Esophagus (tissue), 2 donors: ENCODE measurements around the gene DZIP1L. TPM values are rescaled to one million over a fixed set of nuclear protein-coding genes. Genes with fewer than 3 reads are reported as not detected.
"Not testable (repeated sequence)": the region's sequence is repeated elsewhere in the genome, so short reads cannot be mapped to it uniquely, and the experiment has no call there.

Experiments used
- H3K27ac ChIP-seq, 2 donors: one replicate each; pipeline ENCODE4 v1.5.1; 2013; ENCODE audit warnings: low read depth in 2 of 2, mild to moderate bottlenecking in 2 of 2, inconsistent platforms in 1 of 2, low read length in 1 of 2, moderate library complexity in 1 of 2
- H3K27me3 ChIP-seq, 2 donors: one replicate each; pipeline ENCODE4 v1.6.1; 2013; ENCODE audit warnings: low read length in 2 of 2, control low read depth in 1 of 2, mild to moderate bottlenecking in 1 of 2; ENCODE audit not compliant: insufficient read depth in 2 of 2, control insufficient read depth in 1 of 2
- H3K36me3 ChIP-seq, 2 donors: one replicate each; pipeline ENCODE4 v1.6.1; 2013; ENCODE audit warnings: low read length in 1 of 2; ENCODE audit not compliant: control insufficient read depth in 2 of 2, insufficient read depth in 2 of 2
- H3K4me1 ChIP-seq, 2 donors: one replicate each; pipeline ENCODE4 v1.6.1; 2013; ENCODE audit warnings: low read length in 1 of 2; ENCODE audit not compliant: control insufficient read depth in 2 of 2, insufficient read depth in 2 of 2
- H3K4me3 ChIP-seq, 2 donors: one replicate each; pipeline ENCODE4 v1.5.1; 2013; ENCODE audit warnings: low read length in 2 of 2, mild to moderate bottlenecking in 2 of 2, low read depth in 1 of 2, moderate library complexity in 1 of 2
- H3K9me3 ChIP-seq, 2 donors: one replicate each; pipeline ENCODE4 v1.6.1; 2013; ENCODE audit warnings: mild to moderate bottlenecking in 2 of 2, low read depth in 1 of 2, low read length in 1 of 2, moderate library complexity in 1 of 2; ENCODE audit not compliant: control insufficient read depth in 2 of 2, insufficient read depth in 1 of 2
- WGBS, 2 donors: extraction: QIAGEN DNeasy Blood & Tissue Kit; methylation state at CpG; one replicate each; pipeline ENCODE4 v1.1.7; 2013; 5-methylcytosine and 5-hydroxymethylcytosine counted together
- polyA plus RNA-seq, 2 donors: library from polyadenylated mRNA; stranded (reverse); fragments of 200-250 nt; gene quantifications; one replicate each; pipeline ENCODE4 v1.2.3, GENCODE V29; 2013
- donor health status: healthy with polysubstance abuse.
- donor health status: Bipolar disorder and iron deficiency.

The DZIP1L gene
- polyA plus RNA-seq, 2 donors = 2.3 to 3.9 TPM

DNA sequence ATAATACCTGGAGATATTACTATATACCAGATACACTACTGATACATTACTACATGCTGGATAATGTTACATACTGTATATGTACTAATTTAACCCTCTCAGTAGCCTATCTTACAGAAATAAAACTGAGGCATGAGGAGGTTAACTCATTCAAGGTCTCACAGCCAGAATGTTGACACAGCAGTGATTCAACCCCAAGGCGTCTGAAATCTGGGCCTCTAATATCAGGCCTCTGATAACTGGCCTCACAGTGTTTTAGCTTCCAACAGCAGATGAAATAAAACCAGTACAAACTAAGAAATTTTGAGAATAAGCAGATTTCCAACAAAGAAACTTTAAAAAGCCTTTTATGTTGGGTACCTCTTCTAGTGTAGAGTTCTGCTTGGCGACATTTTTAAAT lies 23.4 kb downstream of the DZIP1L start:
- no peak overlapping the region for H3K27ac ChIP-seq
- H3K4me3 ChIP-seq = no peak overlapping the region
- H3K27me3 ChIP-seq = no peaks in the 10 kb centered on the region
- no peaks in the 10 kb centered on the region for H3K36me3 ChIP-seq
- no peaks in the 10 kb centered on the region for H3K9me3 ChIP-seq
- WGBS, 2 donors = 77 to 85% methylated on average over 2 of the region's 2 CpGs
- H3K4me1 ChIP-seq = no peaks in the 10 kb centered on the region

DNA sequence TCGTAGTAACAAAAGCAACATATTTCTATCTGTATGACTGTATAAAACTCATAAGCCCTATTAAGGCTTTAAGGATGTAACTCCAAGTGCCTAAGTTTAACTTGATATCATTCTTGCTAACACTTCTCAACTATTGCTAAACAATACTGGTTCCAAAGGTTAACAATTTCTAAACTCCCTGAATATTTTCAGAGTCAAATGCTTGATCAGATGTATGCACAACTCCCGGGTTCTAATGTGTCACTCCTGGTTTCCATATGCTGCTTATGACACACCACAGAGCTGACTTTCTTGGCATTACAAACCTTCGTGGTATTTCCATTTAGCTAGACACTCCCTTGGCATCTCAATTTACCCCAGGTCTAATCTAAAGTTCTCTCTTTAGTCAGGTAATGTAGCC lies 26.3 kb downstream of the DZIP1L start:
- no peaks in the 10 kb centered on the region for H3K27me3 ChIP-seq
- peaks cover 0 to 5% of the 10 kb centered on the region in 2 donors for H3K9me3 ChIP-seq
- no peaks in the 10 kb centered on the region for H3K4me1 ChIP-seq
- peaks cover 0 to 3% of the 10 kb centered on the region in 2 donors for H3K36me3 ChIP-seq
- no peak overlapping the region for H3K4me3 ChIP-seq
- WGBS, 2 donors = 79 to 82% methylated on average over 3 of the region's 3 CpGs
- H3K27ac ChIP-seq = no peak overlapping the region

DNA sequence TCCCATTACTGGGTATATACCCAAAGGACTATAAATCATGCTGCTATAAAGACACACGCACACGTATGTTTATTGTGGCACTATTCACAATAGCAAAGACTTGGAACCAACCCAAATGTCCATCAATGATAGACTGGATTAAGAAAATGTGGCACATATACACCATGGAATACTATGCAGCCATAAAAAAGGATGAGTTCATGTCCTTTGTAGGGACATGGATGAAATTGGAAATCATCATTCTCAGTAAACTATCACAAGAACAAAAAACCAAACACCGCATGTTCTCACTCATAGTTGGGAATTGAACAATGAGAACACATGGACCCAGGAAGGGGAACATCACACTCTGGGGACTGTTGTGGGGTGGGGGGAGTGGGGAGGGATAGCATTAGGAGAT lies 29.7 kb downstream of the DZIP1L start:
- H3K36me3 ChIP-seq, H3K27ac ChIP-seq, H3K4me1 ChIP-seq, H3K27me3 ChIP-seq, H3K4me3 ChIP-seq, H3K9me3 ChIP-seq: not testable (repeated sequence)
- 100% methylated on average over 1 of the region's 3 CpGs for WGBS, 2 donors

DNA sequence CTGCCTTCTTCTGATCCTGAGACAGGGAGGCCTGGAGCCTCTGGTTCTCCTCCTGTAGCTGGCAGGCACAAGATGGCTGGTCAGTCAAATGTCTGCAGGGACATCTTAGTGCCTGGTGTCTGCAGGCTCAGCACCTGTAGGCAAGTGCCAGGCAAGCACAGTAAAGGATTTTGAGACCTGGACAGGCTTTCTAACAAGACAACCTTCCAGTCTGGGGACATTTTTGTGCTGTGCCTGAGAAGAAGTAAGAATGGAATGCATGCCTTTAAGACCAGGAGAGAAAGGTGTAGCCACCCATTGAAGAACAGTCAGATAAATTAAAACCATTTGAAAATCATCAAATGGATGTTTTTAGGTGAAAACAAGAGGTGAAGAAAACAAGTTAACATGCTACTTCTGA lies 31.2 kb downstream of the DZIP1L start:
- H3K27me3 ChIP-seq = no peaks in the 10 kb centered on the region
- peaks cover 0 to 5% of the 10 kb centered on the region in 2 donors for H3K9me3 ChIP-seq
- peaks cover 5 to 9% of the 10 kb centered on the region in 2 donors for H3K36me3 ChIP-seq
- peaks cover 0 to 3% of the 10 kb centered on the region in 2 donors for H3K4me1 ChIP-seq
- no peak overlapping the region for H3K4me3 ChIP-seq
- H3K27ac ChIP-seq = no peak overlapping the region

DNA sequence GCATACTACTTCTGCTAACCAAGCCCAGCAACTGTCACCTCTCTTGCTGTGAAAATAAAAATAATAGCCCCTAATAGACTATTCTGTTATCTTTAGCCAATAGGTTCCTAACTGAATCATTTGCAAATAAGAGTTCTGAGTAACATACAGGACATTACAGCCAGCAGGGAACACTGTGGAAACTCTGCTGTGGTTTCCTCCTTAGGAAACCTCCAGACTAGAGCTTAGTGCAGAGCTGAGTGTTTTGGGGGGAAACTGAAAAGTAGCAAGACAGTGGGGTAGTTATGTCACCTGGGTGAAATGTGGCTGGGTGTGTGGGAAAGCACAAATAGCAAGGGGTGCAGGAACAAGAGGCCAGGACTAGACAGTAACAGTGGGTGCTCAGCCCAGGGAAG lies 32.4 kb downstream of the DZIP1L start:
- H3K9me3 ChIP-seq = peaks cover 0 to 5% of the 10 kb centered on the region in 2 donors
- H3K4me1 ChIP-seq = peaks cover 0 to 3% of the 10 kb centered on the region in 2 donors
- H3K27me3 ChIP-seq = no peaks in the 10 kb centered on the region
- peaks cover 5 to 9% of the 10 kb centered on the region in 2 donors for H3K36me3 ChIP-seq
- H3K27ac ChIP-seq = no peak overlapping the region
- H3K4me3 ChIP-seq = no peak overlapping the region

DNA sequence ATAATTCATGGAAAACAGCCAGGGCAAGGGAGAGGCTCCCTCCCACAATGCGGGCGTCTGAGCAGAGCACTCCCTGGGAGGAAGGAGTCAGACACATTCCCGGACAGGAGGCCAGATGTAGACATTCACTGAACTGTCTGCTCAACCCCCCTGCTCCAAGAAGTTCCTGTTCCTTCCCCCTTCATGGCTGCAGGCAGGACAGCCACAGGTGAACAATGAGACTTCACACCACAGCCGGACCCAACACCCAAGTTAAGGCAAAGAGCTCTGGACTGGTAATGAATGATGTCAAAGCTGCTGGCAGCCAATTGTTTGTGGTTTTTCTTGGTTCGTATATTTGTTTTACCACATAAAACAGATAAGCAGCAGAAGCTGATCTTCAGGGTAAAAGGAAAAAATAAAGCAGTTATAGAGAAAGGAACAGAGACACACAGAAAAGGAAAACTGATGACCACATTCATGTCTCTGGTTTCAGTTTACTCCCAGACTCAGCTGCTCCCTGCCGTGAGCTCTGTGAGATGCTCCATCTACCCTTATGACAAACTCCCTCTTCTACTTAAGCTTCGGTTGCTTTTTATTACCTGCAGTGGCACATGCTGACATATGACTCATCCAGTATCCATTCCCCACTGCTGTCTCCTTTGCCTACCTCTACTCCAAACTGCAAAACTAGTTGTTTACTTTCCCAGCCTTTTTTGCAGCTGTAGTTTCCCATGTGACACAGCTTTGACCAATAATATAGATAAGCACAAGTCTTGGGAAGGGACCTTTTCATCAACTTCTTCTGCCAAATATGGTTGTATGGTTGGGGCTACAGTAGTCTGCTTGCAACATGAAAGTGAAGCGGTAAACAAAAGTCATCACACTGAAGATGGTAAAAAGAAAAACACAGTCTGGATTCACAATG lies 33.1 kb downstream of the DZIP1L start:
- H3K27me3 ChIP-seq = no peaks in the 10 kb centered on the region
- peak overlapping the region in 1 of 2 donors; percentile 26 for H3K27ac ChIP-seq
- no peak overlapping the region for H3K4me3 ChIP-seq
- H3K9me3 ChIP-seq = peaks cover 2 to 5% of the 10 kb centered on the region in 2 donors
- H3K36me3 ChIP-seq = peaks cover 9 to 10% of the 10 kb centered on the region in 2 donors
- H3K4me1 ChIP-seq = peaks cover 0 to 3% of the 10 kb centered on the region in 2 donors
- 32 to 40% methylated on average over 8 of the region's 8 CpGs for whole genome bisulfite sequencing, 2 donors

DNA sequence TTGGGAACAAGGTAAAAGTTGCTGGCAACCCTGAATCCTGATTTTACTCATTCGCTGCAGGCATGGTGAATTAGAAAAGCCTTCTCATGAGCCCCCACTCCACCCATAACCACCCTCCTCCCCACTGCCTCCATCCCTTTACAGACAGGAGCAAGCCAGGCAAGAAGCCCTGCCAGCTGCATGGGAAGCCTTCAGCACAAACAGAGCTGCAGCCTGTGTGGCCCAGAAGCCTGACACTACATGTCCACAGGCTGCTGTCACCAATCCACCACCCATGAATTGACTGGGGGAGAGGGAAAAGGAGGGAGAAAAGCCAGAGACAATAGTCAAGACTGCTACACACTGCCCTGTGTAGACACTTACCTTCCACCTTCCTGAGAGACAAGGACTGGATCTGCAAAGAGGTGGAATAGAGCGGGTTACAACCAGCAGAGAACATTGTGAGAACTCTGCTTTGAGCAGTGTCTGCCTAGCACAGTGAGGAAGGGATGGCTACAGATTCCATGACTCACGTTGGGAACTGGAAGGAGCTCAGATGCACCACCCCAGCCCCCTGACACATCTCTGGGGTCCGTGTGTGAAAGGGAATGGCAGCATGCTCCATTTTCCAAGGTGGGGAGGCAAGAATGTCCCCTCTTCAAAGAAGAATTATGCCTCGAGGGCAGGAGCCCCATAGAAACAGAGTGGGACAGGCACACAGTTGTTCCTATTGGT lies 33.9 kb downstream of the DZIP1L start:
- H3K27ac ChIP-seq = no peak overlapping the region
- no peaks in the 10 kb centered on the region for H3K27me3 ChIP-seq
- H3K9me3 ChIP-seq = peaks cover 2 to 3% of the 10 kb centered on the region in 2 donors
- H3K4me3 ChIP-seq = no peak overlapping the region
- peaks cover 7 to 13% of the 10 kb centered on the region in 2 donors for H3K36me3 ChIP-seq
- 64 to 66% methylated on average over 5 of the region's 5 CpGs for WGBS, 2 donors
- peaks cover 0 to 3% of the 10 kb centered on the region in 2 donors for H3K4me1 ChIP-seq

DNA sequence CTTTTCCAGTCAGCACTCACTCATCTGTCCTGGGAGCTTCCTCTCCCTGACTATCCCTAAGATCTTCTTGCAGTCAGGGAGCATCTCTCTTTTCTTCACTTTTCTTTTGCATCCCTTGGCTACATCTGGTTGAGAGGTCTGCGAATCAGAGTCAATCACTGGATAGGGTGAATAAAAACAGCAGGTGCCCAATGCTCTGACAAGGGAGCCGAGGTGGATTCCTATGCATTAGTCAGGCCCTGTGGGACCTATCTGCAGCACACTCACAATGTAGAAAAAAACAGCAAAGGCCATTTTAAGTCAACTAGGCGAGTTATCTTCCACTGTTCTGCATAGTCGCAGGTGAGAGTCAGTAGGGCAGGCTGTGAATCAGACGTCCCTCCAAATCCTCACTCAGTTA lies 35.5 kb downstream of the DZIP1L start:
- Histone ChIP-seq H3K36me3 (peaks cover 6 to 13% of the 10 kb centered on the region in 2 donors), H3K27me3 (no peaks in the 10 kb centered on the region), H3K4me3 (no peak overlapping the region), H3K4me1 (peaks cover 0 to 3% of the 10 kb centered on the region in 2 donors), H3K9me3 (peaks cover 0 to 2% of the 10 kb centered on the region in 2 donors), H3K27ac (no peak overlapping the region)
- WGBS, 2 donors = 89% methylated on average over 5 of the region's 5 CpGs

DNA sequence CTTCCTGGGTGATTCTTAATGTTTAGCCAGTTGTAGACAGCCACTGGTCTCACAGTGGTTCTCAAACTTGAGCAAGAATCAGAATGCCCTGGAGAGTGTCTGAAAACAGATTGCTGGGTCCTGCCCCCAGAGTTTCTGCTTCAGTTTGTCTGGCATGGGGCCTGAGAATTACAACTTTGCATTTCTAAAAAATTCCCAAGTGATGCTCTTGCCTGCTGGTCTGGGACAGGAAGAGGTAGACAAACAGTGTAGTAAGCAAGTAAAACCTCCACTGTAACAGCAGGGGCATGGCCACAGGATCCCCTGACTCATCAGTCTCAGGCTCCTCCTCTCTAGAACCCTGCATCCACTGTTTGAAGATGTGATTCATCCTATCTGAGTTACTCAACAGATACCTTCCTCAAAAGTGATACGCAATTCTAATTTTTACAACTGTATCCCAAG lies 36.5 kb downstream of the DZIP1L start:
- H3K4me3 ChIP-seq = no peak overlapping the region
- no peaks in the 10 kb centered on the region for H3K27me3 ChIP-seq
- H3K4me1 ChIP-seq = peaks cover 0 to 3% of the 10 kb centered on the region in 2 donors
- peaks cover 4 to 13% of the 10 kb centered on the region in 2 donors for H3K36me3 ChIP-seq
- 0% methylated on average over 1 of the region's 1 CpG for WGBS, 2 donors
- H3K9me3 ChIP-seq = peaks cover 0 to 2% of the 10 kb centered on the region in 2 donors
- H3K27ac ChIP-seq = no peak overlapping the region
